GM12864 (cell line): Measurements from ENCODE around the gene YWHAQ.
"Not testable (repeated sequence)": the region's sequence is repeated elsewhere in the genome, so short reads cannot be mapped to it uniquely, and the experiment has no call there.

ENCODE experiments used
- DNase-seq: peaks from one replicate; pipeline ENCODE4 v3.0.0-alpha.2; 2011; ENCODE audit warnings: low read depth
- H3K4me3 ChIP-seq: 2 replicates; pipeline ENCODE4 v1.5.1; 2011; ENCODE audit warnings: mild to moderate bottlenecking, low read depth, low read length, control low read depth
- TF ChIP-seq, protein P1 (sequence below): IDR thresholded peaks from 2 replicates; pipeline ENCODE4 v1.5.1; 2011; ENCODE audit warnings: low read depth, mild to moderate bottlenecking, moderate library complexity, low read length, control low read depth, inconsistent platforms; ENCODE audit errors: missing control alignments

Gene YWHAQ

DNA sequence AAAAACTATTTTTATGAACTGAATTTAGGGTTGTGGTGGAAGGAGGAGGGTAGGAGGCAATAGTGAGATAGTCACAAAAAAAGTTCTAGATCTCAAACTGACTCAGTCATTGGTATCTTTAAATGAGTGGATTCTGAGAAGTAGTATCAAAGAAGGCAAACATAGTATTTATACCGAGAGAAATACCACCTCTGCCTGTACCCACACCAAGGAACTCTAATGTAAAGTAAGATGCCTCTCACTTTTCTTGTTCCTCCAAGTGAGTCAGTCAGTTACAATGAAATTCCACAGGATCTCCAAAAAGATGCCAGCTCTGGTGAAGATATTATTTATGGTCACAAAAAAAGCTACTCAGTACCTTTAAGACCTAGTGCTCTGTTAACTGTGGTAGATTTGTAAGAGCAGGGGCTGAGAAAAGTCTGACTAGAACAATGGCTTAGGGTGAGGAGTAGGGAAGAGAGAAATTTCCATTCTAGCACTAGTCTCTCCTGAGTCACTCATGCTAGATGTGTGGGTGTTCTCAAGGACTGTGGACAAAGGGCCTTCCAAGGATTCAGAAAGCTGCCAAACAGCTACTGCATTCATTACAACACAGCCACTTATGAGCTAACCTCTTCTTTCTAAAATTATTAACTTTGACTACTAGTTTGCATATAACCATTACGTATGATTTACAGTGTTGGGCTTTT lies 36.3 kb downstream of the YWHAQ start:
- H3K4me3 ChIP-seq: no peak overlapping the region
- no peak for DNase-seq
- TF ChIP-seq, protein P1, sequence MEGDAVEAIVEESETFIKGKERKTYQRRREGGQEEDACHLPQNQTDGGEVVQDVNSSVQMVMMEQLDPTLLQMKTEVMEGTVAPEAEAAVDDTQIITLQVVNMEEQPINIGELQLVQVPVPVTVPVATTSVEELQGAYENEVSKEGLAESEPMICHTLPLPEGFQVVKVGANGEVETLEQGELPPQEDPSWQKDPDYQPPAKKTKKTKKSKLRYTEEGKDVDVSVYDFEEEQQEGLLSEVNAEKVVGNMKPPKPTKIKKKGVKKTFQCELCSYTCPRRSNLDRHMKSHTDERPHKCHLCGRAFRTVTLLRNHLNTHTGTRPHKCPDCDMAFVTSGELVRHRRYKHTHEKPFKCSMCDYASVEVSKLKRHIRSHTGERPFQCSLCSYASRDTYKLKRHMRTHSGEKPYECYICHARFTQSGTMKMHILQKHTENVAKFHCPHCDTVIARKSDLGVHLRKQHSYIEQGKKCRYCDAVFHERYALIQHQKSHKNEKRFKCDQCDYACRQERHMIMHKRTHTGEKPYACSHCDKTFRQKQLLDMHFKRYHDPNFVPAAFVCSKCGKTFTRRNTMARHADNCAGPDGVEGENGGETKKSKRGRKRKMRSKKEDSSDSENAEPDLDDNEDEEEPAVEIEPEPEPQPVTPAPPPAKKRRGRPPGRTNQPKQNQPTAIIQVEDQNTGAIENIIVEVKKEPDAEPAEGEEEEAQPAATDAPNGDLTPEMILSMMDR: no peak

DNA sequence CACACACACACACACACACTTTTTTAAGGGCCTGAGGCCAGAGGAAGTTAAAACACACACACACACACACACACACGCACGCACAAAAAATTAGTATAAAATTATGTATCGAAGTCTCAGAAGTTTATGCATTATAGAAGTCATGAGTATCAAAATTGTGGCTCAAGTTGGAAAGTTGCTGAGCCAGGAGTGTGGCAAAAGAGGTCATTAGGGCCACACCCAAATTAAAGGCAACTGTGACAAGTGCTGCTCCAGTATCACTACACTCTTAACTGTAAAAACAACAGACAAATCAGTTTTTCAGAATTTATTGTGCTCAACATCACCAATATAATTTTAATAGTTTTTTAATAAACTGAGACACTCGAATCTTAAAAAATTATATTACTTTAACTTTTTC lies 36.9 kb downstream of the YWHAQ start:
- TF ChIP-seq, protein P1: no peak
- no peak for DNase-seq

DNA sequence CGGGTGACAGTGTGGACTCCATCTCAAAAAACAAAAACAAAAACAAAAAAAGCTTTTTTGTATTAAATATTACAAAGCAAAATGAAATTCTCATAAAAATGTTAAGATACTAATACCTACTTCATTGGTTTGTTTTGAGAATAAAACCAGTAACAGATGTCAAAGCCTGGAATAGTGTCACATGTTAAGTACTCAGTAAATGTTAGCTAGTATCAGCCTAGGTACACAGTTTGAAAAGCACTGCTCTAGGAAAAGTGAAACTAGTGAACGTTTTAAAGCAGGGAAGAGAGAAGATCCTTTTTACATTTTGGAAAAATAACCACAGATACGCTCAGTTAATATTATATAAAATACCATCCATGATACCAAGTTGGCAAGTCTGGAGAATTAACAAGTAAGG lies 38.1 kb downstream of the YWHAQ start:
- TF ChIP-seq, protein P1: no peak
- H3K4me3 ChIP-seq: no peak overlapping the region
- DNase-seq: no peak

More for the DNA sequence above, 36.9 kb downstream of the YWHAQ start:
- H3K4me3 ChIP-seq: no peak overlapping the region

DNA sequence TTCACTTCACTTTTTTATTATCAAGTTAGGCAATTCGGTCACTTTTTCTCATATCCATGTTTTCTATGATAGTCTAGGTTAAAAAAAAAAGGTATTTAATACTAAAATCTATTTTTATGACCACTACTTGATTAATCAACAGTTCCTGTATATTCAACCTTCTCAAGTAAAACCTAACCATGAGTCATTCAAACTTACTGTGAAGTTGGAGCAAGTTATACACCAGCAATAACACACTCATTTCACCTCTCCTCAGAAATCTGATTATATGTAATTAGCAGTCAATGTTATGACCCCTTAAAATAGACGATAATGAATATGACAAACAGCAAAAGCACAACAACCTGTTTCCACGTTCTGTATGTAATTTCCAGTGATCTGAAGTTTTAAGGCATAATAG lies 40.2 kb downstream of the YWHAQ start:
- no peak for DNase-seq
- TF ChIP-seq, protein P1: no peak
- H3K4me3 ChIP-seq: no peak overlapping the region

DNA sequence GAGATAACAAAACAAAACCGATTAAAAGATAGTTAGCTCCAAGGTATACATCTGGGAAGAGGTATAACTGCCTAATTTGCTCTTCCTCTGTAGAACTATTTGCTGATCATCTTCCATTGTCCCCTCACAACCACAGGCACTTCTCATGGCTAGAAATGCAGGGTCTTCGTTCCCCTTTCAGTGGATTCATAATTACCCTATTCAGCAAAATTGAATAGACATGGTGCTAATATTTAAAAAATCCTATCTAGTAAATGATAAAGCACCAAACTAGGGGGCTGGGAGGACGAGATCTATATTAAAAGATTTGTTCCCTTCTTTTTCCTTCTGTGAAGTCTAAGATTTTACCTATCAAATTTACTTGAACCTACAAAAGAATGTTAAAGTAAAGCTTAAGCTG lies 44.3 kb downstream of the YWHAQ start:
- TF ChIP-seq, protein P1: no peak
- DNase-seq: no peak
- no peak overlapping the region for H3K4me3 ChIP-seq

DNA sequence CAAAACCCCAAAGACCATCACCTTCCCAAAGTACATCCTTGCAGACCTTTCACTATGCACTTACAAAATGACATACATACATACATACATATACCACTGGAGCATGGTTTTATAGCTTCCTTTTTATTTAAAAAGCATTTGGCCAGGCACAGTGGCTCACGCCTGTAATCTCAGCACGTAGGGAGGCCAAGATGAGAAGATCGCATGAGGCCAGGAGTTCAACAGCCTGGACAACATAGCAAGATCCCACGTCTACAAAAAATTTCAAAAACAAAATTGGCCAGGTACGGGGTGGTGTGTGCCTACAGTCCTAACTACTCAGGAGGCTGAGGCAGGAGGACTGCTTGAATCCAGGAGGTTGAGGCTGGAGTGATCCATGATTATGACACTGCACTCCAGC lies 45.3 kb downstream of the YWHAQ start:
- H3K4me3 ChIP-seq: no peak overlapping the region

DNA sequence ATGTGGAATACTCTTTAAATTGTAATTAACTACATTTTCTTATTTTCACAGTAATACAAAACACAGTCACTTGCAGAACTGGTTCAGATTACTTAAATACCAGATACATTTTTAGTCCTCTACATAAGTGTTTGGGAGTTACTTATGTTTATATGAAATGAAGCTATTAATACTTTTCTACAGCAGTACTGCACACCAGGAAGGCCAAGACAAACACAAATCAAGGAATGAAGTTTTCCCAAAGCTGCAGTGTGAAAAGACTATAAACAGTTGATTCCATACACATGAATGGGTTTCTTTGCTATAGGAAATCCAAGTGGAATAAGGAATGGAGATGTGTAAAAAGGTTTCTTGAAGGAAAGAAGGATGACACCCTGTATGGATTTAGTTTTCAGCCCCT lies 45.9 kb downstream of the YWHAQ start:
- not testable (repeated sequence) for DNase-seq, H3K4me3 ChIP-seq

More for the DNA sequence above, 45.3 kb downstream of the YWHAQ start:
- no peak for DNase-seq
- TF ChIP-seq, protein P1: no peak
